Neural cell (in vitro differentiated cells): Measurements from ENCODE around the gene CEP120. TPM values are rescaled to one million over a fixed set of nuclear protein-coding genes. Genes with fewer than 3 reads are reported as not detected.

Experiments
- H2AFZ ChIP-seq: fragments of 200-600, 300-800 bp; sonication (generic), shearing (Covaris generic); 2 replicates; pipeline ENCODE4 v1.6.0; 2014; ENCODE audit warnings: low read depth, mild to moderate bottlenecking, antibody characterized with exemption, low read length, moderate library complexity
- H3F3A ChIP-seq: fragments of 200-600 bp; shearing (Covaris generic); 2 replicates; pipeline ENCODE4 v1.6.1; 2016; ENCODE audit warnings: mild to moderate bottlenecking, moderate library complexity, mixed read lengths, antibody characterized with exemption, low read length; ENCODE audit not compliant: insufficient read depth, poor library complexity, severe bottlenecking
- H3K27ac ChIP-seq: fragments of 200-600, 300-800 bp; sonication (generic), shearing (Covaris generic); 2 replicates; pipeline ENCODE4 v1.5.1; 2014; ENCODE audit warnings: mild to moderate bottlenecking, low read length, moderate library complexity
- H3K27me3 ChIP-seq: fragments of 300-800, 200-600 bp; sonication (generic), shearing (Covaris generic); 2 replicates; pipeline ENCODE4 v1.6.0; 2014; ENCODE audit warnings: mild to moderate bottlenecking, low read depth, low read length, moderate library complexity; ENCODE audit not compliant: insufficient read depth
- H3K36me3 ChIP-seq: fragments of 300-800, 200-600 bp; sonication (generic), shearing (Covaris generic); 2 replicates; pipeline ENCODE4 v1.5.1; 2014; ENCODE audit warnings: mild to moderate bottlenecking, antibody characterized with exemption, low read length, moderate library complexity; ENCODE audit not compliant: insufficient read depth
- H3K4me2 ChIP-seq: fragments of 300-800, 200-600 bp; sonication (generic), shearing (Covaris generic); 2 replicates; pipeline ENCODE4 v1.6.0; 2014; ENCODE audit warnings: mild to moderate bottlenecking, low read length
- H3K4me3 ChIP-seq: fragments of 300-800, 200-600 bp; sonication (generic), shearing (Covaris generic); 2 replicates; pipeline ENCODE4 v1.5.1; 2014; ENCODE audit warnings: mild to moderate bottlenecking, low read length, moderate library complexity
- H3K79me2 ChIP-seq: fragments of 200-600 bp; shearing (Covaris generic); replicated peaks from 2 replicates; pipeline ENCODE4 v1.6.0; 2014; ENCODE audit warnings: mild to moderate bottlenecking, low read length, moderate library complexity; ENCODE audit not compliant: insufficient read depth
- H3K9ac ChIP-seq: fragments of 300-800, 200-600 bp; sonication (generic), shearing (Covaris generic); 2 replicates; pipeline ENCODE4 v1.6.1; 2016; ENCODE audit warnings: mild to moderate bottlenecking, low read length, mixed read lengths
- H3K9me2 ChIP-seq: fragments of 200-600 bp; shearing (Covaris generic); 2 replicates; pipeline ENCODE4 v1.6.1; 2016; ENCODE audit warnings: mild to moderate bottlenecking, low read length, mixed read lengths; ENCODE audit not compliant: insufficient read depth
- H3K9me3 ChIP-seq: fragments of 200-600, 300-800 bp; sonication (generic), shearing (Covaris generic); 2 replicates; pipeline ENCODE4 v1.6.1; 2016; ENCODE audit warnings: mild to moderate bottlenecking, mixed run types, low read length, moderate library complexity, mixed read lengths
- H4K20me1 ChIP-seq: fragments of 200-600 bp; shearing (Covaris generic); 2 replicates; pipeline ENCODE4 v1.6.1; 2016; ENCODE audit warnings: mild to moderate bottlenecking, mixed run types; ENCODE audit not compliant: insufficient read depth
- EP300 ChIP-seq: fragments of 450-650 bp; conservative IDR thresholded peaks from 2 replicates; pipeline ENCODE4 v1.6.1; 2014; ENCODE audit warnings: antibody characterized with exemption, mild to moderate bottlenecking, moderate library complexity; ENCODE audit not compliant: poor library complexity, severe bottlenecking
- EZH2 ChIP-seq: fragments of 200-600, 300-800 bp; shearing (Covaris generic), sonication (generic); IDR thresholded peaks from 2 replicates; pipeline ENCODE4 v1.6.1; 2014; ENCODE audit warnings: antibody characterized with exemption, low read length, borderline replicate concordance, mild to moderate bottlenecking; ENCODE audit not compliant: insufficient read depth, poor library complexity, severe bottlenecking
- MXI1 ChIP-seq: fragments of 450-650 bp; conservative IDR thresholded peaks from 2 replicates; pipeline ENCODE4 v1.6.1; 2014; ENCODE audit warnings: antibody characterized with exemption, mild to moderate bottlenecking; ENCODE audit not compliant: poor library complexity, severe bottlenecking
- POLR2AphosphoS5 ChIP-seq: IDR thresholded peaks from 2 replicates; pipeline ENCODE4 v1.6.1; 2012
- RAD21 ChIP-seq: fragments of 450-650 bp; conservative IDR thresholded peaks from 2 replicates; pipeline ENCODE4 v1.6.1; 2014; ENCODE audit warnings: antibody characterized with exemption, mild to moderate bottlenecking, moderate library complexity
- SMC3 ChIP-seq: fragments of 450-650 bp; conservative IDR thresholded peaks from 2 replicates; pipeline ENCODE4 v1.6.1; 2014; ENCODE audit warnings: antibody characterized with exemption, mild to moderate bottlenecking, moderate library complexity; ENCODE audit not compliant: poor library complexity
- TAF1 ChIP-seq: IDR thresholded peaks from 2 replicates; pipeline ENCODE4 v1.6.1; 2012; ENCODE audit warnings: low read depth
- polyA plus RNA-seq: library from polyadenylated mRNA; depleted of rRNA; stranded (reverse); fragments of >200 nt; gene quantifications from 2 replicates; pipeline ENCODE4 v1.2.3, GENCODE V29; 2014
- TF ChIP-seq, protein P1 (sequence below): fragments of 450-650 bp; IDR thresholded peaks from 2 replicates; pipeline ENCODE4 v1.5.1; 2014; ENCODE audit warnings: antibody characterized with exemption, mild to moderate bottlenecking, moderate library complexity; ENCODE audit not compliant: poor library complexity, severe bottlenecking
- TF ChIP-seq, protein P2 (sequence below): IDR thresholded peaks from 2 replicates; pipeline ENCODE4 v1.6.1; 2012; ENCODE audit warnings: borderline replicate concordance

Gene CEP120
- polyA plus RNA-seq, 1 donor from 2014 or later: 33.2 TPM

DNA sequence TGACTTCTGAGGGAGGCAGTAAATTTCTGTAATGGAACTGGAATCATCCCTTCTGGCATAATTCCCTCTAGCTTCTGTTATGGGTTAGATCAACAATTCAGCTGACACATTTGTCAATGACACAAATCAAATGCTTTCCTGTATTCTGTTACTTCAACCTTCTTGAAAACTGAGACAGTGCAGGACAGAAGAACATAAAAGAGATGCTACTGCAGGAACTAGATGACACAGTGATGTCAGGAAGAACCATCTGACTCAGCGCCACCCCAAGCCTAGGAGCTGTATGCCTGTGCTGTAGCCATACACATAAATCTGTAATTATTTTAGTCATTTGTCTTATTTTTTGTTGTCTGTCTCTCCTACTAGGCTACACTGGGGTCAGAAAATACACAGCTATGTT lies 18.2 kb upstream of the CEP120 start:
- Histone ChIP-seq H2AFZ (no peak overlapping the region), H3K27me3 (no peaks in the 10 kb centered on the region), H3K9ac (no peak overlapping the region), H3K4me3 (no peak overlapping the region), H4K20me1 (no peaks in the 10 kb centered on the region), H3K9me3 (no peaks in the 10 kb centered on the region), H3K4me2 (no peak overlapping the region), H3K79me2 (no peaks in the 10 kb centered on the region), H3K9me2 (no peaks in the 10 kb centered on the region), H3K36me3 (no peaks in the 10 kb centered on the region), H3F3A (no peaks in the 10 kb centered on the region), H3K27ac (peak overlapping the region; percentile 31)
- TF ChIP-seq EP300 (peak; percentile 81), TAF1 (no peak), POLR2AphosphoS5 (peak; percentile 39)

- TF ChIP-seq RAD21: no peak
- no peak for TF ChIP-seq EZH2
- TF ChIP-seq, protein P1, sequence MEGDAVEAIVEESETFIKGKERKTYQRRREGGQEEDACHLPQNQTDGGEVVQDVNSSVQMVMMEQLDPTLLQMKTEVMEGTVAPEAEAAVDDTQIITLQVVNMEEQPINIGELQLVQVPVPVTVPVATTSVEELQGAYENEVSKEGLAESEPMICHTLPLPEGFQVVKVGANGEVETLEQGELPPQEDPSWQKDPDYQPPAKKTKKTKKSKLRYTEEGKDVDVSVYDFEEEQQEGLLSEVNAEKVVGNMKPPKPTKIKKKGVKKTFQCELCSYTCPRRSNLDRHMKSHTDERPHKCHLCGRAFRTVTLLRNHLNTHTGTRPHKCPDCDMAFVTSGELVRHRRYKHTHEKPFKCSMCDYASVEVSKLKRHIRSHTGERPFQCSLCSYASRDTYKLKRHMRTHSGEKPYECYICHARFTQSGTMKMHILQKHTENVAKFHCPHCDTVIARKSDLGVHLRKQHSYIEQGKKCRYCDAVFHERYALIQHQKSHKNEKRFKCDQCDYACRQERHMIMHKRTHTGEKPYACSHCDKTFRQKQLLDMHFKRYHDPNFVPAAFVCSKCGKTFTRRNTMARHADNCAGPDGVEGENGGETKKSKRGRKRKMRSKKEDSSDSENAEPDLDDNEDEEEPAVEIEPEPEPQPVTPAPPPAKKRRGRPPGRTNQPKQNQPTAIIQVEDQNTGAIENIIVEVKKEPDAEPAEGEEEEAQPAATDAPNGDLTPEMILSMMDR: no peak
- no peak for TF ChIP-seq EP300
- TF ChIP-seq POLR2AphosphoS5: no peak
- TF ChIP-seq SMC3: no peak
- H4K20me1 ChIP-seq: no peaks in the 10 kb centered on the region
Measured at GRCh38 chr5:123440456-123441181, 17.4 kb upstream of the CEP120 start.

GRCh38 chr5:123439709-123440108 lies 16.5 kb upstream of the CEP120 start:
- TF ChIP-seq, protein P2, sequence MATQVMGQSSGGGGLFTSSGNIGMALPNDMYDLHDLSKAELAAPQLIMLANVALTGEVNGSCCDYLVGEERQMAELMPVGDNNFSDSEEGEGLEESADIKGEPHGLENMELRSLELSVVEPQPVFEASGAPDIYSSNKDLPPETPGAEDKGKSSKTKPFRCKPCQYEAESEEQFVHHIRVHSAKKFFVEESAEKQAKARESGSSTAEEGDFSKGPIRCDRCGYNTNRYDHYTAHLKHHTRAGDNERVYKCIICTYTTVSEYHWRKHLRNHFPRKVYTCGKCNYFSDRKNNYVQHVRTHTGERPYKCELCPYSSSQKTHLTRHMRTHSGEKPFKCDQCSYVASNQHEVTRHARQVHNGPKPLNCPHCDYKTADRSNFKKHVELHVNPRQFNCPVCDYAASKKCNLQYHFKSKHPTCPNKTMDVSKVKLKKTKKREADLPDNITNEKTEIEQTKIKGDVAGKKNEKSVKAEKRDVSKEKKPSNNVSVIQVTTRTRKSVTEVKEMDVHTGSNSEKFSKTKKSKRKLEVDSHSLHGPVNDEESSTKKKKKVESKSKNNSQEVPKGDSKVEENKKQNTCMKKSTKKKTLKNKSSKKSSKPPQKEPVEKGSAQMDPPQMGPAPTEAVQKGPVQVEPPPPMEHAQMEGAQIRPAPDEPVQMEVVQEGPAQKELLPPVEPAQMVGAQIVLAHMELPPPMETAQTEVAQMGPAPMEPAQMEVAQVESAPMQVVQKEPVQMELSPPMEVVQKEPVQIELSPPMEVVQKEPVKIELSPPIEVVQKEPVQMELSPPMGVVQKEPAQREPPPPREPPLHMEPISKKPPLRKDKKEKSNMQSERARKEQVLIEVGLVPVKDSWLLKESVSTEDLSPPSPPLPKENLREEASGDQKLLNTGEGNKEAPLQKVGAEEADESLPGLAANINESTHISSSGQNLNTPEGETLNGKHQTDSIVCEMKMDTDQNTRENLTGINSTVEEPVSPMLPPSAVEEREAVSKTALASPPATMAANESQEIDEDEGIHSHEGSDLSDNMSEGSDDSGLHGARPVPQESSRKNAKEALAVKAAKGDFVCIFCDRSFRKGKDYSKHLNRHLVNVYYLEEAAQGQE: no peak
- TF ChIP-seq SMC3 (no peak), EZH2 (no peak), MXI1 (no peak), TAF1 (no peak), EP300 (no peak), POLR2AphosphoS5 (no peak), RAD21 (no peak)
- TF ChIP-seq, protein P1: no peak
- Histone ChIP-seq H3K4me2 (no peak overlapping the region), H3K27ac (no peak overlapping the region), H3K9me2 (no peaks in the 10 kb centered on the region), H3K9me3 (no peaks in the 10 kb centered on the region), H3K27me3 (no peaks in the 10 kb centered on the region), H3F3A (no peaks in the 10 kb centered on the region), H3K9ac (no peak overlapping the region), H2AFZ (no peak overlapping the region), H3K4me3 (no peak overlapping the region), H3K79me2 (no peaks in the 10 kb centered on the region), H4K20me1 (no peaks in the 10 kb centered on the region), H3K36me3 (no peaks in the 10 kb centered on the region)

More at GRCh38 chr5:123440456-123441181, 17.4 kb upstream of the CEP120 start:
- H2AFZ ChIP-seq: no peak overlapping the region
- H3K27ac ChIP-seq: no peak overlapping the region
- H3K4me2 ChIP-seq: no peak overlapping the region
- no peaks in the 10 kb centered on the region for H3K79me2 ChIP-seq
- H3K36me3 ChIP-seq: no peaks in the 10 kb centered on the region
- no peaks in the 10 kb centered on the region for H3K9me2 ChIP-seq
- no peaks in the 10 kb centered on the region for H3F3A ChIP-seq
- no peaks in the 10 kb centered on the region for H3K9me3 ChIP-seq
- H3K4me3 ChIP-seq: no peak overlapping the region
- no peak overlapping the region for H3K9ac ChIP-seq
- H3K27me3 ChIP-seq: no peaks in the 10 kb centered on the region
